Measurements from ENCODE around the gene RABL6.

Gene RABL6

DNA sequence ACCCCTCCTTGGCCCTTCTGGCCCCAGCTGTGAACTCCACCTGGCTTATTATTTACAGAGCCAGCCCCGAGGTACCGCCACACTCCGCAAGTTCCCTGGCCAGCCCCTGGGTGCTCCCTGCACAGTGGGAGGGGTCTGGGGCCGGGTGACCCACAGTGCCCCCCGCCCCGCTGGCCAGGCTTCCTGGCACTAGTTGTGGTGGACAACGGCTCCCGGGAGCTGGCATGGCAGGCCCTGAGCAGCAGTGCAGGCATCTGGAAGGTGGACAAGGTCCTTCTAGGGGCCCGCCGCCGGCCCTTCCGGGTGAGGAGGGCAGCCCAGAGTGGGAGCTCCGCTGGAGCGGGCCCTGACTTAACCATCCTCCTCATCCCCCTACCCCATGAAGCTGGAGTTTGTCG, 48.3 kb downstream of the RABL6 start:
- H3K4me1 ChIP-seq (ENCODE audit: control insufficient read depth, insufficient read depth, low read length), result no peaks in the 10 kb centered on the region
- no peaks in the 10 kb centered on the region for H3K27me3 ChIP-seq (ENCODE audit: control insufficient read depth, insufficient read depth, low read length, poor library complexity, severe bottlenecking)
- peaks cover 10% of the 10 kb centered on the region for H3K36me3 ChIP-seq (ENCODE audit: control insufficient read depth, insufficient read depth, low read length)
- H3K27ac ChIP-seq (ENCODE audit: insufficient read depth, low read depth, low read length, poor library complexity, severe bottlenecking), result no peak overlapping the region
- WGBS, 2 experiments, result 92 to 93% methylated on average over 15 of the region's 15 CpGs
- no peaks in the 10 kb centered on the region for H3K9me3 ChIP-seq (ENCODE audit: control insufficient read depth, low read length)
- no peak overlapping the region for H3K4me3 ChIP-seq (ENCODE audit: insufficient read depth, low read depth, low read length)

DNA sequence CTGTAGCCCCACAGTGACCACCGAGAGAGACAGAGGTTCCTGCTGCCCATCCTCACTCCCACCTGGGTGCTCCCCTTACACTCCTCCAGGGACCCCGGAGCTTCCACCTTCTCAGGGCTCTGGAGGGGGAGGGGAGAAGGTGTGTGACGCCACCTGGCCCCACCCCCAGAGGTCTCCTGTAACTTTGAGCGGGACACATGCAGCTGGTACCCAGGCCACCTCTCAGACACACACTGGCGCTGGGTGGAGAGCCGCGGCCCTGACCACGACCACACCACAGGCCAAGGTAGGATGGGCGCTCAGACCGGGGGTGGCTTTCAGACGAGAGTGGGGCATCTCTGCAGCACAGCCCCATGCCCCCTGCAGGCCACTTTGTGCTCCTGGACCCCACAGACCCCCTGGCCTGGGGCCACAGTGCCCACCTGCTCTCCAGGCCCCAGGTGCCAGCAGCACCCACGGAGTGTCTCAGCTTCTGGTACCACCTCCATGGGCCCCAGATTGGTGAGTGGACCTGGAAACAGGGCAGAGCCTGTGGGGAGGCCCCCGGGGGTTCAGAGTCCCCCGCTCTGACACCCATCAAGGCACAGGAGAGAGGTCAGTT, 48.9 kb downstream of the RABL6 start:
- Histone ChIP-seq H3K9me3 (ENCODE audit: control insufficient read depth, low read length) (no peaks in the 10 kb centered on the region), H3K4me1 (ENCODE audit: control insufficient read depth, insufficient read depth, low read length) (no peaks in the 10 kb centered on the region), H3K4me3 (ENCODE audit: insufficient read depth, low read depth, low read length) (no peak overlapping the region), H3K27ac (ENCODE audit: insufficient read depth, low read depth, low read length, poor library complexity, severe bottlenecking) (no peak overlapping the region), H3K27me3 (ENCODE audit: control insufficient read depth, insufficient read depth, low read length, poor library complexity, severe bottlenecking) (no peaks in the 10 kb centered on the region), H3K36me3 (ENCODE audit: control insufficient read depth, insufficient read depth, low read length) (peaks cover 13% of the 10 kb centered on the region)
- 90 to 95% methylated on average over 13 to 14 of the region's 14 CpGs for WGBS, 2 experiments

DNA sequence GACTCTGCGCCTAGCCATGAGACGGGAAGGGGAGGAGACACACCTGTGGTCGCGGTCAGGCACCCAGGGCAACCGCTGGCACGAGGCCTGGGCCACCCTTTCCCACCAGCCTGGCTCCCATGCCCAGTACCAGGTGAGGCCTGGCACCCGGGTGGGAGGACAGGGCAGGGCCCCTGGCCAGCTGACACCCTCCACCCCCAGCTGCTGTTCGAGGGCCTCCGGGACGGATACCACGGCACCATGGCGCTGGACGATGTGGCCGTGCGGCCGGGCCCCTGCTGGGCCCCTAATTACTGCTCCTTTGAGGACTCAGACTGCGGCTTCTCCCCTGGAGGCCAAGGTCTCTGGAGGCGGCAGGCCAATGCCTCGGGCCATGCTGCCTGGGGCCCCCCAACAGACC, 49.4 kb downstream of the RABL6 start:
- H3K27ac ChIP-seq (ENCODE audit: insufficient read depth, low read depth, low read length, poor library complexity, severe bottlenecking), result no peak overlapping the region
- no peaks in the 10 kb centered on the region for H3K9me3 ChIP-seq (ENCODE audit: control insufficient read depth, low read length)
- peaks cover 16% of the 10 kb centered on the region for H3K36me3 ChIP-seq (ENCODE audit: control insufficient read depth, insufficient read depth, low read length)
- no peak overlapping the region for H3K4me3 ChIP-seq (ENCODE audit: insufficient read depth, low read depth, low read length)
- no peaks in the 10 kb centered on the region for H3K4me1 ChIP-seq (ENCODE audit: control insufficient read depth, insufficient read depth, low read length)
- 93% methylated on average over 19 of the region's 19 CpGs for WGBS, 2 experiments
- H3K27me3 ChIP-seq (ENCODE audit: control insufficient read depth, insufficient read depth, low read length, poor library complexity, severe bottlenecking), result no peaks in the 10 kb centered on the region

DNA sequence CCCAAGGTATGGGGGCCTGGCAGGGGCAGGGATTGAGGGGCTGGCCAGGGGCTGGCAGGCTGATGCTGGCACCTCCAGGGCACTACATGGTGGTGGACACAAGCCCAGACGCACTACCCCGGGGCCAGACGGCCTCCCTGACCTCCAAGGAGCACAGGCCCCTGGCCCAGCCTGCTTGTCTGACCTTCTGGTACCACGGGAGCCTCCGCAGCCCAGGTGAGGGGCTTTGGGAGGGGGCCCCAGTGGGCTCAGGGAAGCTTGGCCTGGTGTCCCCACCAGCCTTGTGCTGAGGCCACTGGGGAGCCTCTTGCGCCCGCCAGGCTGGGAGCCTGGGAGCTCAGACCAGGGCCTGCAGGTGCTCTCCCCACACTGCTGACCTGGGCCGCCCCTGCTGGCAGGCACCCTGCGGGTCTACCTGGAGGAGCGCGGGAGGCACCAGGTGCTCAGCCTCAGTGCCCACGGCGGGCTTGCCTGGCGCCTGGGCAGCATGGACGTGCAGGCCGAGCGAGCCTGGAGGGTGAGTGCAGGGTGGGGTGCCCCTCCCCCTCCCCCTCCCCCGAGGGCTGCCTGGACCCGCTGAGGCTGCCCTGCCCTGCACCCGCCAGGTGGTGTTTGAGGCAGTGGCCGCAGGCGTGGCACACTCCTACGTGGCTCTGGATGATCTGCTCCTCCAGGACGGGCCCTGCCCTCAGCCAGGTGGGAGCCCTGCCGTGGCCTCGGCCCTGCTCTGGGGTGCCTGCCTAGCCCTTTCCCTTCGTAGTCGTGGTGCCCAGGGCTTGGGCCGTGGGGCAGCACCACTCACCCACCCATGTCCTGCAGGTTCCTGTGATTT, 50.0 kb downstream of the RABL6 start:
- Histone ChIP-seq H3K36me3 (ENCODE audit: control insufficient read depth, insufficient read depth, low read length) (peaks cover 22% of the 10 kb centered on the region), H3K4me3 (ENCODE audit: insufficient read depth, low read depth, low read length) (no peak overlapping the region), H3K9me3 (ENCODE audit: control insufficient read depth, low read length) (no peaks in the 10 kb centered on the region), H3K27me3 (ENCODE audit: control insufficient read depth, insufficient read depth, low read length, poor library complexity, severe bottlenecking) (no peaks in the 10 kb centered on the region), H3K4me1 (ENCODE audit: control insufficient read depth, insufficient read depth, low read length) (no peaks in the 10 kb centered on the region), H3K27ac (ENCODE audit: insufficient read depth, low read depth, low read length, poor library complexity, severe bottlenecking) (no peak overlapping the region)
- 94 to 95% methylated on average over 29 of the region's 29 CpGs for WGBS, 2 experiments

DNA sequence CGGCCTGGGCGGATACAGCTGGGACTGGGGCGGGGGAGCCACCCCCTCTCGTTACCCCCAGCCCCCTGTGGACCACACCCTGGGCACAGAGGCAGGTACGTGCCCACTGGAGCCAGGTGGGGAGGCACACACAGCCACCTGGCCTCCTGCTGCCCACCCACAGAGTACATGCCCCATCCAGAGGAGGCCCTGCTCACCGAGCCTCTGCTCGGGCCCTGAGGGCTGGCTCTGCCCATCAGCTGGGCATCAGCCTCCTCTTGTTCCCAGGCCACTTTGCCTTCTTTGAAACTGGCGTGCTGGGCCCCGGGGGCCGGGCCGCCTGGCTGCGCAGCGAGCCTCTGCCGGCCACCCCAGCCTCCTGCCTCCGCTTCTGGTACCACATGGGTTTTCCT, 50.7 kb downstream of the RABL6 start:
- WGBS, 2 experiments, result 93 to 97% methylated on average over 15 of the region's 15 CpGs
- Histone ChIP-seq H3K9me3 (ENCODE audit: control insufficient read depth, low read length) (no peaks in the 10 kb centered on the region), H3K27me3 (ENCODE audit: control insufficient read depth, insufficient read depth, low read length, poor library complexity, severe bottlenecking) (no peaks in the 10 kb centered on the region), H3K4me1 (ENCODE audit: control insufficient read depth, insufficient read depth, low read length) (no peaks in the 10 kb centered on the region), H3K4me3 (ENCODE audit: insufficient read depth, low read depth, low read length) (no peak overlapping the region), H3K36me3 (ENCODE audit: control insufficient read depth, insufficient read depth, low read length) (peaks cover 29% of the 10 kb centered on the region), H3K27ac (ENCODE audit: insufficient read depth, low read depth, low read length, poor library complexity, severe bottlenecking) (no peak overlapping the region)

DNA sequence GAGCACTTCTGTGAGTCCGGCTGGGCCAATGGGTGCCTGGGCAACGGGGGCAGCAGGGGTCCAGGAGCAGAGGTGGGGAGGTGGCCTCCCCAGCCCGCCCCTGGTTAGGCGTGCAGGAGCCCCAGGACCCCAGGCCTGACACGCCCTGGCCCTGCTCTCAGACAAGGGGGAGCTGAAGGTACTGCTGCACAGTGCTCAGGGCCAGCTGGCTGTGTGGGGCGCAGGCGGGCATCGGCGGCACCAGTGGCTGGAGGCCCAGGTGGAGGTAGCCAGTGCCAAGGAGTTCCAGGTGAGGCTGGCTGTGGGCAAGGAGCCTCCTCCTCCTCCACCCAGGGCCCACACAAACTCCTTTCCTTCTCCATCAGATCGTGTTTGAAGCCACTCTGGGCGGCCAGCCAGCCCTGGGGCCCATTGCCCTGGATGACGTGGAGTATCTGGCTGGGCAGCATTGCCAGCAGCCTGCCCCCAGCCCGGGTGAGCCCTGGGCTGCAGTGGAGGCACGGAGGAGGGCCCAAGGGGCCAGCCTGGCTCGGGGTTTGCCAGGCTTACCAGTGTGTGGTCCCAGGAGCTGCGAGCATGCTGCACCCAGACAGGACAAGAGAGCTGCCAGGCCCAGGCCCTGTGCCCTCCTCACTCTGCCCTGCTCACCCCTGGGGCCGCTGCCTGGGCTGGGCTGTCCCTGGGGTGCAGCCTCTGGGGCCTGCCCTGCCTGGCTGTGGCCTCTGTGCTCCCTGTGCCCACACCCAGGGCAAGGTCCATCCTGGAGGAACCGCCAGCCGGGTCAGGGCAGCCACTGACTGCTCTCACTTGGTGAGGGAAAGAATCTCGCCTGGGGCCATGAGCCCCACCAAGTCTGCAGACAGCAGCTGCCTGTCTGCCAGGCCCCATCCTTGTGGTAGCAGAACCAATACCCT, 51.4 kb downstream of the RABL6 start:
- WGBS, 2 experiments, result 94 to 96% methylated on average over 20 of the region's 20 CpGs
- Histone ChIP-seq H3K27ac (ENCODE audit: insufficient read depth, low read depth, low read length, poor library complexity, severe bottlenecking) (no peak overlapping the region), H3K27me3 (ENCODE audit: control insufficient read depth, insufficient read depth, low read length, poor library complexity, severe bottlenecking) (no peaks in the 10 kb centered on the region), H3K9me3 (ENCODE audit: control insufficient read depth, low read length) (no peaks in the 10 kb centered on the region), H3K4me1 (ENCODE audit: control insufficient read depth, insufficient read depth, low read length) (no peaks in the 10 kb centered on the region), H3K4me3 (ENCODE audit: insufficient read depth, low read depth, low read length) (no peak overlapping the region), H3K36me3 (ENCODE audit: control insufficient read depth, insufficient read depth, low read length) (peaks cover 35% of the 10 kb centered on the region)

DNA sequence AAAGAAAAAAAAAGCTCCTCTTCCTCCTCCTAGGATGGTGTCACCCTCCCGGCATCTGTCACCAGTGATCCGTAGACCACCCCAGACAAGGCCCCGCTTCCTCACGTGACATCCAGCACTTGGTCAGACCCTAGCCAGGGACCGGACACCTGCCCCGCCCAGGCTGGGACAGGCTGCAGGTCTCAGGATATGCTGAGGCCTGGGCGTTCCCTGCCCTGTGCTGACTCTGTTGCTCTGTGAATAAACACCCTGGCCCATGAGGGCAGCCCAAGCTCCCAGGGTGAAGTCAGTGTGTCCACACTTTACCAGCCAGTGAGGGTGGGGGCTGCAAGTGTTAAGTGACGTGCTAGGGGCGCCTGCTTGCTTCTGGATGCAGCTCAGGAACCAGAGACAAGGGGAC, 52.8 kb downstream of the RABL6 start:
- H3K27ac ChIP-seq (ENCODE audit: insufficient read depth, low read depth, low read length, poor library complexity, severe bottlenecking), result no peak overlapping the region
- WGBS, 2 experiments, result 94 to 96% methylated on average over 9 of the region's 9 CpGs
- H3K27me3 ChIP-seq (ENCODE audit: control insufficient read depth, insufficient read depth, low read length, poor library complexity, severe bottlenecking), result no peaks in the 10 kb centered on the region
- H3K4me1 ChIP-seq (ENCODE audit: control insufficient read depth, insufficient read depth, low read length), result peaks cover 7% of the 10 kb centered on the region
- no peaks in the 10 kb centered on the region for H3K9me3 ChIP-seq (ENCODE audit: control insufficient read depth, low read length)
- peaks cover 37% of the 10 kb centered on the region for H3K36me3 ChIP-seq (ENCODE audit: control insufficient read depth, insufficient read depth, low read length)
- no peak overlapping the region for H3K4me3 ChIP-seq (ENCODE audit: insufficient read depth, low read depth, low read length)

DNA sequence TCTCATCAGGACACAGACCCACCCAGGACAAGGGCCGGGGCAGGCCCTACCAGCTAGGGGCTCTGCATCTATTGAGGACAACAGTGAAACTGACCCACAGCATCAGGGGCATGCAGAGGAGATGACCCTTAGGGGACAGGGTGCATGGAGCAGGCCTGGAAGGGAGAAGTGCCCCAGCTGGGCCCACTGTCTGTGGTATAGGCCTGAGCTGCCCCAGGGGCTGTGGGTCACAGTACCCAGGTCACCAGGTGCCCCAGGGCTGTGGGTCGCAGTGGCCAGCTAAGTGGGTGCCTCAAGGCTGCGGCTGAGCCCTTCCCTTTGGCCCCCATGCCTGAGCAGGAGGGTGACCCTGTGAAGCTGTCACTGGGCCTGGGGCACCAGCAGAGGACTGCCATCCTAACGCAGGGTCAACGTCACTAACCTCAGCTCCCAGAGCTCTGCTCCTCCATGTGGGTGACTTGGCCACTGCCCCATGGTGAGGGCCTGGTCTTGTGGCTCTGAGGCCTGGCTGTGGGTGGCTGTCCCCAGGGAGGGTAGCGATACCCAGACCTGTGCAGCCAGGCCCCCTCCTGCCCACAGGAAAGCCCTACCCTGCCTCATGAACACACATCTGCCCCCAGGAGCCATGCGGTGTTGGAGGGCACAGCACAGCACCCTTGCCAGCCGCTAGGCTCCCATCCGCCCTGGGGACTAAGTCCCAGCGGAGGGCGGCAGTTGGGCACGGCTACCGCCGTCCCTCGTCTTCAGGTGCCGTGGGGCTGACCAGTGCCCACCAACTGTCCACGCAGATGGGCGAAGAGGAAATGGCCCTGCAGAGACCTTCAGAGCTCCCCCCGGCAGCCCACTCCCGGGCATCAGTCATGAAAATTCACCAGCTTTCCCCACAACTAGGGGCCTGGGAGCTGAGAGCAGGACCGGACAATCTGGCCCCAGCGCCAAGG, 53.5 kb downstream of the RABL6 start:
- 95 to 97% methylated on average over 22 of the region's 22 CpGs for whole genome bisulfite sequencing, 2 experiments
- Histone ChIP-seq H3K27me3 (ENCODE audit: control insufficient read depth, insufficient read depth, low read length, poor library complexity, severe bottlenecking) (no peaks in the 10 kb centered on the region), H3K4me3 (ENCODE audit: insufficient read depth, low read depth, low read length) (no peak overlapping the region), H3K36me3 (ENCODE audit: control insufficient read depth, insufficient read depth, low read length) (peaks cover 37% of the 10 kb centered on the region), H3K9me3 (ENCODE audit: control insufficient read depth, low read length) (no peaks in the 10 kb centered on the region), H3K4me1 (ENCODE audit: control insufficient read depth, insufficient read depth, low read length) (peaks cover 7% of the 10 kb centered on the region), H3K27ac (ENCODE audit: insufficient read depth, low read depth, low read length, poor library complexity, severe bottlenecking) (no peak overlapping the region)

DNA sequence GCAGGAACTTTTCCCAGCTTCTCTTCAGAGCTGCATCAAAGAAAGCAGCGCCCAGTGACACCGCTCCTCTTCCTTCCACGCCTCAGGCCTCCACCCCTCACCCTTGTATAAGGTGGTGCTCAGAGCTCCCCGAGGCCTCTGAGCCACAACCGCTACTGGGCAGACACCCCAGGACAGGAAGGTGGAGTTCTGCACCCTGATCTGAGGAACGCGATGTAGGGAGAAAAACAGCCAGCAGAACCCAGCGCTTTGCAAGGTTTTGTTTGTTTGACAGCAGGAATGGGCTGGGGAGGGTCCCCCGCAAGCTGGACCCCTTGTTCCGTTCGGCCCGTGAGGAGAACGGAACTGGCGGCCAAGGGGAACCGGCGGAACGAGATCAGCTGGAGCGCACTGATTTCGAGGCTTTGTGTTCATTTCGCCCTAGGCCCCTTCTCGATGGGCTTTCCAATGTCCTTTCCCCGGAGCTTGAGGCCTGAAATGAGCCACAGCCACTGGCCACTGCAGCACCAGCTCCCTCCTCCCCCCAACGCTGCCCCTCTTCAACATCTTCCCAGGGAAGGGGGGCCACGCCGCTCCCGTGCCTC, 54.2 kb downstream of the RABL6 start:
- H3K27ac ChIP-seq (ENCODE audit: insufficient read depth, low read depth, low read length, poor library complexity, severe bottlenecking), result no peak overlapping the region
- H3K4me1 ChIP-seq (ENCODE audit: control insufficient read depth, insufficient read depth, low read length), result peaks cover 7% of the 10 kb centered on the region
- H3K36me3 ChIP-seq (ENCODE audit: control insufficient read depth, insufficient read depth, low read length), result peaks cover 37% of the 10 kb centered on the region
- no peaks in the 10 kb centered on the region for H3K27me3 ChIP-seq (ENCODE audit: control insufficient read depth, insufficient read depth, low read length, poor library complexity, severe bottlenecking)
- no peak overlapping the region for H3K4me3 ChIP-seq (ENCODE audit: insufficient read depth, low read depth, low read length)
- WGBS, 2 experiments, result 94 to 95% methylated on average over 26 of the region's 26 CpGs
- no peaks in the 10 kb centered on the region for H3K9me3 ChIP-seq (ENCODE audit: control insufficient read depth, low read length)

Data from ectodermal cell (in vitro differentiated cells).